Measurements from ENCODE around the gene SLC16A4. TPM values are rescaled to one million over a fixed set of nuclear protein-coding genes. Genes with fewer than 3 reads are reported as not detected.

The SLC16A4 gene
- total and polyA plus RNA-seq, 2 donors = 0.71 to 2.8 TPM

- Histone ChIP-seq H3K4me1 (ENCODE audit: control insufficient read depth in 2 of 2, insufficient read depth in 2 of 2, low read length in 2 of 2) (no peaks in the 10 kb centered on the region), H3K4me3 (ENCODE audit: low read length in 2 of 2) (no peak overlapping the region), H3K9me3 (ENCODE audit: control insufficient read depth in 2 of 2, insufficient read depth in 1 of 2, low read length in 1 of 2) (no peaks in the 10 kb centered on the region), H3K27ac (ENCODE audit: low read depth in 1 of 2, low read length in 1 of 2) (no peak overlapping the region), H3K27me3 (ENCODE audit: control insufficient read depth in 2 of 2, insufficient read depth in 1 of 2, low read length in 1 of 2) (peaks cover 0 to 2% of the 10 kb centered on the region in 2 donors), H3K36me3 (ENCODE audit: control insufficient read depth in 2 of 2, insufficient read depth in 2 of 2, low read length in 1 of 2) (no peaks in the 10 kb centered on the region)
- 87% methylated on average over 6 of the region's 6 CpGs for WGBS
- no peak for DNase-seq (ENCODE audit: low read depth in 6 of 9, low spot score in 9 of 9)
These were observed 39.5 kb upstream of the SLC16A4 start for GRCh38 chr1:110430366-110430765.

- peaks cover 0 to 2% of the 10 kb centered on the region in 2 donors for H3K27me3 ChIP-seq (ENCODE audit: control insufficient read depth in 2 of 2, insufficient read depth in 1 of 2, low read length in 1 of 2)
- H3K9me3 ChIP-seq (ENCODE audit: control insufficient read depth in 2 of 2, insufficient read depth in 1 of 2, low read length in 1 of 2) = no peaks in the 10 kb centered on the region
- 94% methylated on average over 4 of the region's 4 CpGs for WGBS
These were observed 38.1 kb upstream of the SLC16A4 start for GRCh38 chr1:110428946-110429345.

GRCh38 chr1:110426854-110427253, 36.0 kb upstream of the SLC16A4 start:
- 17% methylated on average over 4 of the region's 4 CpGs for WGBS
- H3K27me3 ChIP-seq (ENCODE audit: control insufficient read depth in 2 of 2, insufficient read depth in 1 of 2, low read length in 1 of 2) = peaks cover 0 to 2% of the 10 kb centered on the region in 2 donors
- no peak for DNase-seq (ENCODE audit: low read depth in 6 of 9, low spot score in 9 of 9)
- H3K36me3 ChIP-seq (ENCODE audit: control insufficient read depth in 2 of 2, insufficient read depth in 2 of 2, low read length in 1 of 2) = no peaks in the 10 kb centered on the region
- H3K9me3 ChIP-seq (ENCODE audit: control insufficient read depth in 2 of 2, insufficient read depth in 1 of 2, low read length in 1 of 2) = no peaks in the 10 kb centered on the region
- no peak overlapping the region for H3K27ac ChIP-seq (ENCODE audit: low read depth in 1 of 2, low read length in 1 of 2)
- H3K4me3 ChIP-seq (ENCODE audit: low read length in 2 of 2) = no peak overlapping the region
- H3K4me1 ChIP-seq (ENCODE audit: control insufficient read depth in 2 of 2, insufficient read depth in 2 of 2, low read length in 2 of 2) = no peaks in the 10 kb centered on the region

More at GRCh38 chr1:110428946-110429345, 38.1 kb upstream of the SLC16A4 start:
- Histone ChIP-seq H3K27ac (ENCODE audit: low read depth in 1 of 2, low read length in 1 of 2) (no peak overlapping the region), H3K4me3 (ENCODE audit: low read length in 2 of 2) (no peak overlapping the region), H3K4me1 (ENCODE audit: control insufficient read depth in 2 of 2, insufficient read depth in 2 of 2, low read length in 2 of 2) (no peaks in the 10 kb centered on the region), H3K36me3 (ENCODE audit: control insufficient read depth in 2 of 2, insufficient read depth in 2 of 2, low read length in 1 of 2) (no peaks in the 10 kb centered on the region)
- DNase-seq (ENCODE audit: low read depth in 6 of 9, low spot score in 9 of 9) = no peak

GRCh38 chr1:110425612-110426152, 34.9 kb upstream of the SLC16A4 start:
- Histone ChIP-seq H3K4me3 (ENCODE audit: low read length in 2 of 2) (no peak overlapping the region), H3K4me1 (ENCODE audit: control insufficient read depth in 2 of 2, insufficient read depth in 2 of 2, low read length in 2 of 2) (no peaks in the 10 kb centered on the region), H3K36me3 (ENCODE audit: control insufficient read depth in 2 of 2, insufficient read depth in 2 of 2, low read length in 1 of 2) (no peaks in the 10 kb centered on the region), H3K9me3 (ENCODE audit: control insufficient read depth in 2 of 2, insufficient read depth in 1 of 2, low read length in 1 of 2) (no peaks in the 10 kb centered on the region), H3K27ac (ENCODE audit: low read depth in 1 of 2, low read length in 1 of 2) (no peak overlapping the region), H3K27me3 (ENCODE audit: control insufficient read depth in 2 of 2, insufficient read depth in 1 of 2, low read length in 1 of 2) (no peaks in the 10 kb centered on the region)
- 82% methylated on average over 9 of the region's 9 CpGs for WGBS
- no peak for DNase-seq (ENCODE audit: low read depth in 6 of 9, low spot score in 9 of 9)

- no peak for DNase-seq (ENCODE audit: low read depth in 6 of 9, low spot score in 9 of 9)
- H3K27me3 ChIP-seq (ENCODE audit: control insufficient read depth in 2 of 2, insufficient read depth in 1 of 2, low read length in 1 of 2) = no peaks in the 10 kb centered on the region
- no peaks in the 10 kb centered on the region for H3K36me3 ChIP-seq (ENCODE audit: control insufficient read depth in 2 of 2, insufficient read depth in 2 of 2, low read length in 1 of 2)
- H3K9me3 ChIP-seq (ENCODE audit: control insufficient read depth in 2 of 2, insufficient read depth in 1 of 2, low read length in 1 of 2) = no peaks in the 10 kb centered on the region
- no peaks in the 10 kb centered on the region for H3K4me1 ChIP-seq (ENCODE audit: control insufficient read depth in 2 of 2, insufficient read depth in 2 of 2, low read length in 2 of 2)
- no peak overlapping the region for H3K4me3 ChIP-seq (ENCODE audit: low read length in 2 of 2)
- 95% methylated on average over 9 of the region's 9 CpGs for WGBS
- no peak overlapping the region for H3K27ac ChIP-seq (ENCODE audit: low read depth in 1 of 2, low read length in 1 of 2)
These were observed 34.1 kb upstream of the SLC16A4 start for GRCh38 chr1:110424699-110425611.

GRCh38 chr1:110420874-110421793, 30.3 kb upstream of the SLC16A4 start:
- no peaks in the 10 kb centered on the region for H3K4me1 ChIP-seq (ENCODE audit: control insufficient read depth in 2 of 2, insufficient read depth in 2 of 2, low read length in 2 of 2)
- WGBS = 27% methylated on average over 2 of the region's 2 CpGs
- no peaks in the 10 kb centered on the region for H3K36me3 ChIP-seq (ENCODE audit: control insufficient read depth in 2 of 2, insufficient read depth in 2 of 2, low read length in 1 of 2)
- H3K27me3 ChIP-seq (ENCODE audit: control insufficient read depth in 2 of 2, insufficient read depth in 1 of 2, low read length in 1 of 2) = no peaks in the 10 kb centered on the region
- DNase-seq (ENCODE audit: low read depth in 6 of 9, low spot score in 9 of 9) = no peak
- H3K9me3 ChIP-seq (ENCODE audit: control insufficient read depth in 2 of 2, insufficient read depth in 1 of 2, low read length in 1 of 2) = no peaks in the 10 kb centered on the region
- no peak overlapping the region for H3K27ac ChIP-seq (ENCODE audit: low read depth in 1 of 2, low read length in 1 of 2)
- no peak overlapping the region for H3K4me3 ChIP-seq (ENCODE audit: low read length in 2 of 2)

- Histone ChIP-seq H3K27me3 (ENCODE audit: control insufficient read depth in 2 of 2, insufficient read depth in 1 of 2, low read length in 1 of 2) (no peaks in the 10 kb centered on the region), H3K9me3 (ENCODE audit: control insufficient read depth in 2 of 2, insufficient read depth in 1 of 2, low read length in 1 of 2) (no peaks in the 10 kb centered on the region), H3K4me1 (ENCODE audit: control insufficient read depth in 2 of 2, insufficient read depth in 2 of 2, low read length in 2 of 2) (no peaks in the 10 kb centered on the region), H3K4me3 (ENCODE audit: low read length in 2 of 2) (no peak overlapping the region), H3K36me3 (ENCODE audit: control insufficient read depth in 2 of 2, insufficient read depth in 2 of 2, low read length in 1 of 2) (no peaks in the 10 kb centered on the region), H3K27ac (ENCODE audit: low read depth in 1 of 2, low read length in 1 of 2) (no peak overlapping the region)
- 95% methylated on average over 10 of the region's 10 CpGs for WGBS
- no peak for DNase-seq (ENCODE audit: low read depth in 6 of 9, low spot score in 9 of 9)
These were observed 29.3 kb upstream of the SLC16A4 start for GRCh38 chr1:110420023-110420662.

GRCh38 chr1:110418729-110419128, 27.9 kb upstream of the SLC16A4 start:
- Histone ChIP-seq H3K36me3 (ENCODE audit: control insufficient read depth in 2 of 2, insufficient read depth in 2 of 2, low read length in 1 of 2) (no peaks in the 10 kb centered on the region), H3K4me1 (ENCODE audit: control insufficient read depth in 2 of 2, insufficient read depth in 2 of 2, low read length in 2 of 2) (no peaks in the 10 kb centered on the region), H3K9me3 (ENCODE audit: control insufficient read depth in 2 of 2, insufficient read depth in 1 of 2, low read length in 1 of 2) (no peaks in the 10 kb centered on the region), H3K27ac (ENCODE audit: low read depth in 1 of 2, low read length in 1 of 2) (no peak overlapping the region), H3K4me3 (ENCODE audit: low read length in 2 of 2) (no peak overlapping the region), H3K27me3 (ENCODE audit: control insufficient read depth in 2 of 2, insufficient read depth in 1 of 2, low read length in 1 of 2) (no peaks in the 10 kb centered on the region)
- 96% methylated on average over 1 of the region's 1 CpG for WGBS
- DNase-seq (ENCODE audit: low read depth in 6 of 9, low spot score in 9 of 9) = no peak

Data from thymus (tissue), 11 donors.